Hepatocyte (in vitro differentiated cells): ENCODE measurements around the gene PCID2.

Experiments
- CTCF ChIP-seq: fragments of 200-600 bp; sonication (generic); IDR thresholded peaks from 2 replicates; pipeline ENCODE4 v1.5.1; 2016; ENCODE audit warnings: antibody characterized with exemption, mild to moderate bottlenecking; ENCODE audit not compliant: poor library complexity
- EZH2phosphoT487 ChIP-seq: fragments of 200-600 bp; sonication (generic); IDR thresholded peaks from one replicate; pipeline ENCODE4 v1.6.1; 2018; ENCODE audit warnings: antibody characterized with exemption, mild to moderate bottlenecking, low read depth, moderate library complexity; ENCODE audit not compliant: unreplicated experiment, severe bottlenecking

DNA sequence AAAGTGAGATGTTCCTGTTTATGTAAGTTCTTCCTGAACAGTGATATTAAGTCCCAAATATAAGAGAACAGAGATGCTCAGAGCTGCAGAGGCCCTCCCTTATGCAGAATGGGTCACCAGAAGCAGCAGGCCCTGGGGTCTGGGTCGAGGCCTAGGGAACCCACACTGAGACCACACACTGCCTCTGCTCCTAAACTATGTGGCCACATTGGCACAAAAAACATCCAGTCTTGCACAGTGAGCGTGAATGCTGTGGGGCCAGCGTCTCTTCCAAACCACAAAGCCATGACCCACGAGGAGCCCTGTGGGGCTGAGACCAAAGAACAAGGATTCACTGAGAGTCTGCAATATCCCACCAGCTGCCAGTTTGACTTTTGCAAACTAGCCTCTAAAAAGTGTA lies 26.4 kb downstream of the PCID2 start:
- TF ChIP-seq CTCF (no peak), EZH2phosphoT487 (no peak)
